SK-N-SH (cell line): Measurements from ENCODE around the gene ABHD10.
"Not testable (repeated sequence)": the region's sequence is repeated elsewhere in the genome, so short reads cannot be mapped to it uniquely, and the experiment has no call there.

Experiments
- CTCF ChIP-seq: fragments of 200-600 bp; sonication (generic); IDR thresholded peaks from 2 replicates; pipeline ENCODE4 v1.6.1; 2017; ENCODE audit warnings: antibody characterized with exemption, mild to moderate bottlenecking, moderate library complexity
- EZH2phosphoT487 ChIP-seq: fragments of 200-600 bp; sonication (generic); IDR thresholded peaks from 2 replicates; pipeline ENCODE4 v1.6.1; 2017; ENCODE audit warnings: low read depth, mixed run types, mild to moderate bottlenecking, antibody characterized with exemption, moderate library complexity, borderline replicate concordance
- FOXJ3 ChIP-seq: sonication (generic); formaldehyde crosslinking; IDR thresholded peaks from 2 replicates; pipeline ENCODE4 v1.5.1; 2020; ENCODE audit warnings: mild to moderate bottlenecking, missing genetic modification reagents
- GABPA ChIP-seq: IDR thresholded peaks from 2 replicates; pipeline ENCODE4 v1.4.0; 2012; ENCODE audit warnings: low read depth, mild to moderate bottlenecking
- JUND ChIP-seq: IDR thresholded peaks from 2 replicates; pipeline ENCODE4 v1.4.0; 2012
- MAX ChIP-seq: IDR thresholded peaks from 2 replicates; pipeline ENCODE4 v1.4.0; 2012; ENCODE audit warnings: low read depth
- POLR2AphosphoS5 ChIP-seq: IDR thresholded peaks from 2 replicates; pipeline ENCODE4 v1.6.1; 2012; ENCODE audit warnings: low read depth, low read length
- REST ChIP-seq: IDR thresholded peaks from 2 replicates; pipeline ENCODE4 v1.6.1; 2012; ENCODE audit warnings: mild to moderate bottlenecking, low read depth, low read length, moderate library complexity
- RFX5 ChIP-seq: IDR thresholded peaks from 2 replicates; pipeline ENCODE4 v1.6.1; 2012; ENCODE audit warnings: mild to moderate bottlenecking, improper control_type of control experiment, low read length
- USF2 ChIP-seq: fragments of 150-350 bp; IDR thresholded peaks from 2 replicates; pipeline ENCODE4 v1.6.1; 2017; ENCODE audit warnings: antibody characterized with exemption, low read length, low read depth, borderline replicate concordance

- not testable (repeated sequence) for TF ChIP-seq FOXJ3 (CRISPR knock-in tag); EZH2phosphoT487; CTCF; JUND; GABPA; MAX; POLR2AphosphoS5; RFX5; USF2; REST
These were observed 58.4 kb downstream of the ABHD10 start for GRCh38 chr3:112037194-112037593.
